ENCODE data around the gene DNAJC28. TPM values are rescaled to one million over a fixed set of nuclear protein-coding genes. Genes with fewer than 3 reads are reported as not detected.

Gene DNAJC28
- total RNA-seq, result 0.72 and 0.81 TPM in 2 replicates

GRCh38 chr21:33491373-33492102 is at the start of gene DNAJC28:
Gene DNAJC28, minus strand, starts transcription at chr21:33491716. Its CDS starts 2,323 bp downstream, at chr21:33489393.

GRCh38 chr21:33479679-33480480 is 11.6 kb downstream of the DNAJC28 start, which contains the start of gene TMEM50B:
Gene TMEM50B, minus strand, starts transcription at chr21:33479974. Its CDS starts 11,089 bp downstream, at chr21:33468885.

Other genes starting within 250 kb of the DNAJC28 start
- 36.9 and 44.2 TPM in 2 replicates for gene IL10RB, start 225.3 kb downstream of the DNAJC28 start, total RNA-seq
- 16.2 and 24.5 TPM in 2 replicates for gene IFNAR1, start 166.7 kb downstream of the DNAJC28 start, total RNA-seq
- gene IFNGR2, start 88.3 kb downstream of the DNAJC28 start, total RNA-seq, result 56.3 and 72.7 TPM in 2 replicates
- gene TMEM50B, start 11.7 kb downstream of the DNAJC28 start, total RNA-seq, result 20.3 and 20.4 TPM in 2 replicates
- gene GART, start 50.4 kb upstream of the DNAJC28 start, total RNA-seq, result 52.7 and 57.0 TPM in 2 replicates
- gene SON, start 51.3 kb upstream of the DNAJC28 start, total RNA-seq, result 73.8 and 89.7 TPM in 2 replicates
- 7.9 and 15.2 TPM in 2 replicates for gene DONSON, start 97.0 kb upstream of the DNAJC28 start, total RNA-seq
- gene CRYZL1, start 150.0 kb upstream of the DNAJC28 start, total RNA-seq, result 11.9 and 22.2 TPM in 2 replicates
- gene ITSN1, start 150.8 kb upstream of the DNAJC28 start, total RNA-seq, result 62.9 and 117 TPM in 2 replicates